LNCAP (cell line): ENCODE measurements around the gene HNRNPA0.

ENCODE experiments used
- TF ChIP-seq, protein P1 (sequence below): fragments of 450-650 bp; IDR thresholded peaks from 2 replicates; pipeline ENCODE4 v1.5.1; 2017; ENCODE audit warnings: mild to moderate bottlenecking

Gene HNRNPA0

DNA sequence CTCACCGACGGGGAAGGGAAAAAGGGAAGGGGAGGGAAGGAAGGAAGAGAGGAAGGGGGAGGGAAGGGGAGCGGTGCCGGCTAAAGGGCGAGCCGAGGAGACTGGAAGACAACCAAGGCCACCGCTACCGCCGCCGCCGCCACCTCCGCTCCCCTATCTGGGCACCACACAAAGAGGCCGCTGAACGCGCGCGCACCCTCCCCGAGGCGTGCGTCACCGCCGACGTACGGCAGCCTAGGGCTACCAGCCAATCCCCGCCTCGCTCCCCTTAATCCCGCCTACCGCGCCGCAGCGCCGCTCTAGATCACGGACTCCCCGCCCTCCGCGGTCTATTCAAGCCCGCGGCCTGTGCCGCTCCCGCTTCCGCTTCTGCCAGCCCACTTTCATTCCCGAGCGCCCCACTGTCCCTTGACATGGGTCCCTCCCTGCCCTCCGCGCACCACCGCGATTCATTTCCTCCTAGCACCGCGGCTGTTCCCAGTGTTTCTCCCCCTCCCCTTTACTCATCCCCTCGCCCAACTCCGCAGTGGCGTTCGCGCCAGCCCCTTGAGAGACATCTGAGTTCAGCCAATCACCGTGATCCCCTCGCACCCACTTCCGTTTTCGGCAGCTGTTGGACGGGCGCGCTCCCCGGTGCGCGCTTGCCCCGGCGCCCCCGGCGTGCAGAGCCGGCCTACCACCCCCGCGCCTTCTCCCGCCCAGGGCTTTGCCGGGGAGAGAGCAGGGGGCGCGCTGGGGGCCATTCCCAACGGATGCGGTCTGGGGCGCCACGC is at the start of gene HNRNPA0:
Gene HNRNPA0, minus strand, starts transcription at position 176 of the 773 bp plus-strand sequence. CDS start 297 bp downstream, outside the sequence.
- TF ChIP-seq, protein P1, sequence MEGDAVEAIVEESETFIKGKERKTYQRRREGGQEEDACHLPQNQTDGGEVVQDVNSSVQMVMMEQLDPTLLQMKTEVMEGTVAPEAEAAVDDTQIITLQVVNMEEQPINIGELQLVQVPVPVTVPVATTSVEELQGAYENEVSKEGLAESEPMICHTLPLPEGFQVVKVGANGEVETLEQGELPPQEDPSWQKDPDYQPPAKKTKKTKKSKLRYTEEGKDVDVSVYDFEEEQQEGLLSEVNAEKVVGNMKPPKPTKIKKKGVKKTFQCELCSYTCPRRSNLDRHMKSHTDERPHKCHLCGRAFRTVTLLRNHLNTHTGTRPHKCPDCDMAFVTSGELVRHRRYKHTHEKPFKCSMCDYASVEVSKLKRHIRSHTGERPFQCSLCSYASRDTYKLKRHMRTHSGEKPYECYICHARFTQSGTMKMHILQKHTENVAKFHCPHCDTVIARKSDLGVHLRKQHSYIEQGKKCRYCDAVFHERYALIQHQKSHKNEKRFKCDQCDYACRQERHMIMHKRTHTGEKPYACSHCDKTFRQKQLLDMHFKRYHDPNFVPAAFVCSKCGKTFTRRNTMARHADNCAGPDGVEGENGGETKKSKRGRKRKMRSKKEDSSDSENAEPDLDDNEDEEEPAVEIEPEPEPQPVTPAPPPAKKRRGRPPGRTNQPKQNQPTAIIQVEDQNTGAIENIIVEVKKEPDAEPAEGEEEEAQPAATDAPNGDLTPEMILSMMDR, result no peak

DNA sequence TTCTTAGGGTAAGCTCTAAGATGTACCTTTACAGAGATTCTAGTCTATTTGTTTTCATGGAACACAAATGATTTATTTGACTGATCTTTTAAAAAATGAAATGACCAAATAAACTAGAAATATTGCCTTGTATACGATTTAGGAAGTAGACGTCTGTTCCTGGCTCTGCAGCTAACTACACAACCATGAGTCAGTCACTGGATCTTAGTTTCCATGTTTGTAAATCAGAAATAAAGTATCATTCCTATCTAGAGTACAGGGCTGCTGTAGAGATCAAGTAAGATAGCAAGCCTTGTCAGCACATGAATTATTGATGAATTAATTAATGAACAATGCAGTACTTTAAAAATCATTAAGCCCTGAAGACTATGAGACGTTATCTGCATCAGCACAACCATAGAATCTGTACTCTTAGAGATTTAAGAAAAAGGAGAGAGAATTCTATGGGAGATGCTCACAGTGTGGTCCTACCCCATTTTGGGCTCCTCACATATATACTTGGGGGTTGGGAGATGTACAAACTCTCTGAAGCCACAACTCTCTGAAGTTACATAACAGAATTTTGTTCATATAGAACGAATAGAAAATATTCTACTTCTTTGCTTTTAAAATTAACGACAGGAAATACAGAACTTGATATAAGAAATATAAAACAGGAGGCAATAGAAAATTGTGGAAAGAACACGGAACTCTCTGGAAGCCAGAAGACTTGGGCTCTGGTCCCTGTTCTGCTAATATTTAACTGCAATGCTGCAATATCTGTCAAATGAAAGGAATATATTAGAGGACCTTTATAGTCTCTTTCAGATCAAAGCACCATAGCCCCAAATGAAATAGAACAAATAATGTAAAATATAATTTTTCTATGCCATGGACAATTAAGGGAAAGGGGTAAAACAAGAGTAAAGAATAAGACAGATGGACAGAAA is 48.4 kb upstream of the HNRNPA0 start:
- TF ChIP-seq, protein P1, result no peak

DNA sequence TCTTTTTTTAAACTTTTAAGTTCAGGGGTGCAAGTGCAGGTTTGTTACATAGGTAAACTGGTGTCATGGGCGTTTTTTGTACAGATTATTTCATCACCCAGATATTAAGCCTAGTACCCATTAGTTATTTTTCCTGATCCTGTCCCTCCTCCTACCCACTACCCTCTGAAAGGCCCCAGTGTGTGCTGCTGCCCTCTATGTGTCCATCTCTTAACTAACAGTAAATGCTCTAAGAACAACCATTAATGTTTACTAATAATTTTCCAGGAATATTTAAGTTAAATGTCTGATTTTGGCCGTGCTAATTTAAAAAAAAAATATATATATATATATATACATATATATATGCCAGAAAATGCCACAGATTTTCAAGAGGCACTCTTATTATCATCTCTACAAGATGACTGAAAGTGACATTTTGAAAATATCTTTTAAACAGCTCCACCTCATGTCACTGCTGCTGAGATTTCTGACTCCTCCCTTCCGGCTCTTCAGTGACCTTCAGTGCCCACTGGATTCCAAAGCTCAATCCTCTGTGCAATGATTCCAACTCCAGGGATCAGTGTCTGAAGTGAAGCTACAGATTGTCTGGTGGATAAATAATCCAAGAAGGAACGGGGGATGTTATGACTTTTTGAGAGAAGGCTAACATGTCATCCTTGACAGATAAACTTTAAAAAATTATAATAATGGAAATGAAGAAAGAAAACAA is 46.7 kb upstream of the HNRNPA0 start:
- TF ChIP-seq, protein P1, result no peak

DNA sequence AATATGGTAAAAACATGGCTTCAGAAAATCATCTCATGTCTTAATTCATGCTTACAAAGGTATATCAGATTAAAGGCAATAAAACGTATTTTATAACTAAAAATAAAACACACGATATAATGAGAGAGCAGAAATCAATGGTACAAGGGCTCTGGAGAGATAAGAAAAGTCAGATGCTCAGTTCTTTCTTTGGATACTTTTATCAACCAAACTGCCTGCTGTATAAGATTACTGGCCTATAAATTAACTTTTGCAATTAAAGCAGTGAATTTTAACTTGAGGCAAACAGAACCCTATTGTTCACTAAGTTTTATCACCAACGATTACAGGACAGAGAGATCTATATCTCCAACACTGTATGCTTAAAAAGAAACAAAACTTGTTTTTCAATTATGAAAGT is 42.1 kb upstream of the HNRNPA0 start:
- TF ChIP-seq, protein P1, result no peak

DNA sequence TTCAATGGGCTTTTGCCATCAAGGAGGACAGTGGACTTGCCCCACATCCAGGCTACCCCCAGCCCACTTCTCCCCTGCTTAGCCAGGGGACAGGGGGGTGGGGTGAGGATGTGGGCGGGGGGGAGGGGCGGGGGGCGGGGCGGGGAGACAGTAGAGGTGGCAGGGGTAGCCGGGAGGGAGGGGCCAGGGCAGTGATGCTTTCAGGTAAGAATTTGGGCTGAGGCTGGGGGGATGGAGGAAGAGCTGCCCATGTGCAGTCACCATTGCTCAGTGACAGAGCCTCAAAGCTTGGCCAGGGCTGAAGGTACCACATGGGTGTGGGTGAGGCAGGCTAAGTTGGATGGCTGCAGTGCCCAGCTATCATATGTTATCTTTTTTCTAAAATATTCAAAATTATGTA is 40.7 kb upstream of the HNRNPA0 start:
- TF ChIP-seq, protein P1, result no peak

DNA sequence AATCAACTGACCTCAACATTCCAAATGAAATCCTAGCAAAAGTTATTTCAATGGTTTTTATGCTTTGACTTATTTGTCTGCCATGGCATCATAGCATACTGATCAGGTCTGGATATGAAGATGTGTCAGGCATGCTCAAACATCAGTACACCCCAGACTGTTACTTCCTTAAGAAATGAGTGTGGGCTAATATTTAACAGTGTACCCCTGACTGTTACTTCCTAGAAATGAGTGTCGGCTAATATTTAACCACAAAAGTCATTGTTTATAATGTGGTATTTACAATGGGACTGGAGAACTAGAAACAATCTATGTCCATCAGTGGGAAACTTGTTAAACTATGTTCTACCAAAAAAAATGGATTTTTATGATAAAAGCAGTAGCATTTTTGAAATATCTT is 38.1 kb upstream of the HNRNPA0 start:
- TF ChIP-seq, protein P1, result no peak

DNA sequence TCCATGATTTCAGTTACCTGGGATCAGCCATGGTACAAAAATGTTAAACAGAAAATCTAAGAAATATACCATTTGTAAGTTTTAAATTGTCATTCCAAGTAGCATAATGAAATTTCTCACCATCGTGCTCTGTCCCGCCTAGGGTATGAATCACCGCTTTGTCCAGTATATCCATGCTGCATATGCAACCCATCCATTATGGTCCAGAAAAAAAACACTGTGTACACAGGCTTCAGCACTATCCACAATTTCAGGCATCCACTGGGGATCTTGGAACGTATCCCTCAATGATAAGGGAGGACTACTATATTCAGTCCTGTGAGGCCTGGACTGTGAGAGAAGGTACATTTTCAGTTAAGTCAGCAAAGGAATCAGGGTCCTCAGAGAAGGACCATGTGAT is 37.6 kb upstream of the HNRNPA0 start:
- TF ChIP-seq, protein P1, result no peak
